Measurements from ENCODE around the gene EPHB1. TPM values are rescaled to one million over a fixed set of nuclear protein-coding genes. Genes with fewer than 3 reads are reported as not detected.

The EPHB1 gene
- total RNA-seq, 2 experiments from 2014 or later: 0.32 TPM; not detected in 1

DNA sequence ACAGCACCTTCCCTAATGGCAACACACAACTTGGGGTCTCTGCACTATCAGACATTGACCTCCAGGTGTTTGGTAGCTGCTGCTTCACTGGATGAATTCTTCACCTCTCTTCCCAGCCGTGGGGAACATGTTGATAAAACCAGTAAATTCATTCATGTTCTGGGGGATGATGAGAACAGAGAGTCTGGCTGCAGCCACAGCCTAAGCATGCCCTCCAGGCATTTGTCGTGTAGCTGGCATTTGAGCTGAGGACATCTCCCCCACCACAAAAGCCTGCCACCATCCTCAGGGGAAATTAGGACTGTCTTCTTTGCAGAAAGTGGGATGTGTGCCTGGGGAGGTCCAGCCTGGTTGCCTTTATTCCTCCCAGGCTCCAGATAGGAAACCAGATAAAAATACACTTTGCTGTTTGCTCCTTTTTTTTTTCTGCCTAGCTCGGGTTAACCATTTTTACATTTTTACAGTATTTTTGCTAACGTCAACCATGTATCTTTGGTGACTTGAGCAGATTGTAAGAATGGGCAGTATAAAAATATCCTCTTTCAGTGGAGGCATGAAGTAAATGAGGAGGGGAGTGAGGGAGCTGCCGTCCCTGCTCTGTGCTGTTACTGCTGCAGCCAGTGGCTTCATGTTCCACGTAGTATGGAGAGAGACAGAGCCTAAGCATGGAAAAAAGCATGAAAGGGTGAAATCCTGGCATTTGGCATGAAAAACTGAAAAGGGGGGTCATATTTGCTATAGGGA, 444.0 kb downstream of the EPHB1 start:
- CTCF ChIA-PET: interaction anchor here (0.8 kb wide), 1 partner anchor 924 kb away, joined by 3 read pairs; no protein-coding TSS in a partner anchor
- Mint-ChIP-seq H3K9me3 (peaks cover 5% of the 10 kb centered on the region), H3K27me3 (ENCODE audit: low read depth) (peaks cover 3% of the 10 kb centered on the region), H3K4me3 (no peak overlapping the region), H3K27ac (no peak overlapping the region), H3K4me1 (ENCODE audit: low read depth) (no peaks in the 10 kb centered on the region), H3K36me3 (ENCODE audit: low read depth) (no peaks in the 10 kb centered on the region)
- DNase-seq: no peak
- intact Hi-C loops (cut with micrococcal nuclease): no loop called here

DNA sequence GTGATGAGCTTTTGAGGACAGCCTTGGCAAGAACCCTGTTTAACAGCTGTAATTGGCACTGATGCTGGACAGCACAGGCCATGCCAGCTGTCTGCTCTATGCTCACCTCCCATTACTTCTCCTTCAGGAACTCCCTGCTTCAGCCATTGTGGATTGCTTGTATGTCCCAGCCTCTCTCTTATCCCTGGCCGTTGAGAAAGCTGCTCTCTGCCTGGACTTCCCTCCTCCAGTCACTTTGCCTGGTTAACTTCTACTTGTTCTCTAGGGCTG, 444.5 kb downstream of the EPHB1 start:
- H3K4me1 Mint-ChIP-seq (ENCODE audit: low read depth): no peaks in the 10 kb centered on the region
- intact Hi-C loops (cut with micrococcal nuclease): no loop called here
- DNase-seq: no peak
- peaks cover 3% of the 10 kb centered on the region for H3K27me3 Mint-ChIP-seq (ENCODE audit: low read depth)
- CTCF ChIA-PET: interaction anchor here (0.8 kb wide), 1 partner anchor 925 kb away, joined by 3 read pairs; no protein-coding TSS in a partner anchor
- H3K27ac Mint-ChIP-seq: no peak overlapping the region
- H3K9me3 Mint-ChIP-seq: no peaks in the 10 kb centered on the region
- no peaks in the 10 kb centered on the region for H3K36me3 Mint-ChIP-seq (ENCODE audit: low read depth)
- H3K4me3 Mint-ChIP-seq: no peak overlapping the region

DNA sequence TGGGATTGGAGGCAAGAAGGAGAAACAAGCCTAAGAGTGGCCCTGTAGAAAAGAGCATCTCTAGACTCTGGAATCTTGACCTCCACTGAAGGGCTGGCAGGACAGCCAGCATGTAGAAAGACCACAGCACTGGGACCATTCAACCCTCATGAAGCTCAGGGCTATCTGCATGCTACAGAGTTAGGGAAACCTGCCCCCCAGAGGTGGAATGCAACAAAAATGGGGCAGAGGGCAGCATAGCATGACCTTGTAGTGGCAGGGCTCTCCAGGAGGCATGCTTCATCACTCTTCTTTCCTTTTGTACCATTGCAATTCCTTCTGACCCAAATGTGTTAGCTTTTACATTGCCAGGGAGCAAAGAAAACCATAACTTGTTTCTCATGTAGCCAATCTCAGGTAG, 445.4 kb downstream of the EPHB1 start:
- H3K4me1 Mint-ChIP-seq (ENCODE audit: low read depth): no peaks in the 10 kb centered on the region
- no peaks in the 10 kb centered on the region for H3K9me3 Mint-ChIP-seq
- H3K36me3 Mint-ChIP-seq (ENCODE audit: low read depth): no peaks in the 10 kb centered on the region
- H3K4me3 Mint-ChIP-seq: no peak overlapping the region
- CTCF ChIA-PET: no interaction called here
- H3K27me3 Mint-ChIP-seq (ENCODE audit: low read depth): peaks cover 3% of the 10 kb centered on the region
- intact Hi-C loops (cut with micrococcal nuclease): loop anchor here (1.0 kb wide), 1 partner anchor 445 kb away; the partner anchor contains the start of gene EPHB1
- no peak for DNase-seq
- no peak overlapping the region for H3K27ac Mint-ChIP-seq

DNA sequence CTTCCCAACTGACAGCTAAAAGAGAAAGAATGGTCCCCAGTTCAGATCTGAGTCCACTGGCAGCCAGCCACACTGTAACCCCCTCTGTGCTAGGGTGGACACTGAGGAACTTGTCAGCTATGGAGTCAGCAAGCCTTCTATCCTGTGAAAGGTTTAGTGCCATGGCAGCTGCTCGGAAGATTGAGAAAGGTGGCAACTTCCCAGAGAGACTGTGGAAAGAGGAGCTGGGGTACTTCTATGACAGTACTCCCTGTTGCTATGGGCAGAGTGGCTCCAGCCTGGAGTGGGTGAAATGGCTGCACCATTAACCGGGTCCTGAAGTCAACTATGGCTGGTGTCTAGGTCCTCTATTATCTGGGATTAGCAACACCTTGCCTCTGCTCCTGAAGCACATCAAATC, 447.2 kb downstream of the EPHB1 start:
- DNase-seq: no peak
- H3K9me3 Mint-ChIP-seq: no peaks in the 10 kb centered on the region
- no peak overlapping the region for H3K4me3 Mint-ChIP-seq
- intact Hi-C loops (cut with micrococcal nuclease): no loop called here
- CTCF ChIA-PET: no interaction called here
- H3K36me3 Mint-ChIP-seq (ENCODE audit: low read depth): no peaks in the 10 kb centered on the region
- H3K27me3 Mint-ChIP-seq (ENCODE audit: low read depth): peaks cover 3% of the 10 kb centered on the region
- H3K4me1 Mint-ChIP-seq (ENCODE audit: low read depth): no peaks in the 10 kb centered on the region
- no peak overlapping the region for H3K27ac Mint-ChIP-seq

DNA sequence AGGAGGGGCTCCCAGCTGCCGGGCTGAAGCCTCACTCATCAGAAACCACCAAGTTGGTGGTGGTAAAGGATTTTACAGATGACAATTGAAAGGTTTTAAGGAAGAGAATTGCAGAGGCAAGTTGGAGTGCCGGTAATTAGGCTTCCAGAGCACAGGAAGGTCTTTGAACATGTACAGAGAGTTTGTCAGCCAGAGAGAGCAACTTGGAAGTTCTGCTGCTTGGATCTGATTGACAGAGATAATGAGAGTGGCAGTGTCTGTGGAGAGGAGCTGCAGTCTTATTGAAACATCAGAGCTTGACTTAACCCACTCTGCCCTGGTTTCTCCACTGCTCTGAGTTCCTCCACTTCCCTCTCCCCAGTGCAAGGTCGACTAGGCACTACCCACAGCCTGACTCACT, 448.6 kb downstream of the EPHB1 start:
- no peak for DNase-seq
- H3K27me3 Mint-ChIP-seq (ENCODE audit: low read depth): peaks cover under 1% of the 10 kb centered on the region
- no peak overlapping the region for H3K27ac Mint-ChIP-seq
- intact Hi-C loops (cut with micrococcal nuclease): no loop called here
- CTCF ChIA-PET: no interaction called here
- no peaks in the 10 kb centered on the region for H3K36me3 Mint-ChIP-seq (ENCODE audit: low read depth)
- no peaks in the 10 kb centered on the region for H3K9me3 Mint-ChIP-seq
- no peaks in the 10 kb centered on the region for H3K4me1 Mint-ChIP-seq (ENCODE audit: low read depth)
- no peak overlapping the region for H3K4me3 Mint-ChIP-seq

GRCh38 chr3:135246027-135246426, 451.0 kb downstream of the EPHB1 start:
- no peak for DNase-seq
- H3K27me3 Mint-ChIP-seq (ENCODE audit: low read depth): no peaks in the 10 kb centered on the region
- H3K4me1 Mint-ChIP-seq (ENCODE audit: low read depth): no peaks in the 10 kb centered on the region
- no peaks in the 10 kb centered on the region for H3K36me3 Mint-ChIP-seq (ENCODE audit: low read depth)
- CTCF ChIA-PET: interaction anchor here (0.6 kb wide), 2 partner anchors 258 to 595 kb away, joined by 3 to 4 read pairs; partner anchors contain the start of gene KY
- H3K9me3 Mint-ChIP-seq: no peaks in the 10 kb centered on the region
- H3K27ac Mint-ChIP-seq: no peak overlapping the region
- intact Hi-C loops (cut with micrococcal nuclease): no loop called here
- no peak overlapping the region for H3K4me3 Mint-ChIP-seq

DNA sequence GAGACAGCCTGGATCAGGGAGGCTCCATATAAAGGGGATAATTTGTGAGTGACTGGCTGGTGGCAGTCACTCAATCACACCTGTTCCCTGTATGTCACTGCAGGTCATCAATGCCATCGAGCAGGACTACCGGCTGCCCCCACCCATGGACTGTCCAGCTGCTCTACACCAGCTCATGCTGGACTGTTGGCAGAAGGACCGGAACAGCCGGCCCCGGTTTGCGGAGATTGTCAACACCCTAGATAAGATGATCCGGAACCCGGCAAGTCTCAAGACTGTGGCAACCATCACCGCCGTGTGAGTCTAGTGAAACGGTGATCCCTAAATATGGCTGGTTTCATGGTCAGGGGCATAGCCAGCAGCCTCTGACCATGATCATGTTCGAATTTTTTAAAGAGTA, 453.2 kb downstream of the EPHB1 start:
- intact Hi-C loops (cut with micrococcal nuclease): no loop called here
- DNase-seq: no peak
- Mint-ChIP-seq H3K4me3 (no peak overlapping the region), H3K27ac (no peak overlapping the region), H3K9me3 (no peaks in the 10 kb centered on the region), H3K36me3 (ENCODE audit: low read depth) (no peaks in the 10 kb centered on the region), H3K27me3 (ENCODE audit: low read depth) (no peaks in the 10 kb centered on the region), H3K4me1 (ENCODE audit: low read depth) (no peaks in the 10 kb centered on the region)
- CTCF ChIA-PET: no interaction called here

DNA sequence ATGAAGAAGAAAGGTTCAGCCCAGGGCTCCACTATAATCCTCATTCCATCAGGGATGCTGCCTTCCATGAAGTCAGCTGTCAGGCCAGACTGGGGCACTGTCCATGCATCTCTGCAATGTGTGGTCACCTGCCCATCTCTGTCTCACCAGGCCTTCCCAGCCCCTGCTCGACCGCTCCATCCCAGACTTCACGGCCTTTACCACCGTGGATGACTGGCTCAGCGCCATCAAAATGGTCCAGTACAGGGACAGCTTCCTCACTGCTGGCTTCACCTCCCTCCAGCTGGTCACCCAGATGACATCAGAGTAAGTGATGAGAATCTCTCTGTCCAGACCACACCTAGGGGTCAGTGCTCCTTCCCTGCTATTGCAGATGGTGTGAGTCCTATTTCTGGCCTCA, 454.1 kb downstream of the EPHB1 start:
- Mint-ChIP-seq H3K36me3 (ENCODE audit: low read depth) (no peaks in the 10 kb centered on the region), H3K27ac (no peak overlapping the region), H3K9me3 (no peaks in the 10 kb centered on the region), H3K4me1 (ENCODE audit: low read depth) (no peaks in the 10 kb centered on the region), H3K4me3 (no peak overlapping the region), H3K27me3 (ENCODE audit: low read depth) (no peaks in the 10 kb centered on the region)
- no peak for DNase-seq
- intact Hi-C loops (cut with micrococcal nuclease): no loop called here
- CTCF ChIA-PET: no interaction called here

GRCh38 chr3:135258916-135259315, 463.9 kb downstream of the EPHB1 start:
- CTCF ChIA-PET: no interaction called here
- Mint-ChIP-seq H3K36me3 (ENCODE audit: low read depth) (no peaks in the 10 kb centered on the region), H3K27ac (no peak overlapping the region), H3K4me1 (ENCODE audit: low read depth) (no peaks in the 10 kb centered on the region), H3K9me3 (peaks cover 3% of the 10 kb centered on the region), H3K4me3 (no peak overlapping the region), H3K27me3 (ENCODE audit: low read depth) (peaks cover 5% of the 10 kb centered on the region)
- DNase-seq: no peak
- intact Hi-C loops (cut with micrococcal nuclease): no loop called here

- no peaks in the 10 kb centered on the region for H3K4me1 Mint-ChIP-seq (ENCODE audit: low read depth)
- peaks cover 5% of the 10 kb centered on the region for H3K27me3 Mint-ChIP-seq (ENCODE audit: low read depth)
- peaks cover 3% of the 10 kb centered on the region for H3K9me3 Mint-ChIP-seq
- H3K4me3 Mint-ChIP-seq: no peak overlapping the region
- intact Hi-C loops (cut with micrococcal nuclease): no loop called here
- no peak overlapping the region for H3K27ac Mint-ChIP-seq
- DNase-seq: no peak
- no peaks in the 10 kb centered on the region for H3K36me3 Mint-ChIP-seq (ENCODE audit: low read depth)
- CTCF ChIA-PET: no interaction called here
Observed at GRCh38 chr3:135260025-135260424, 465.0 kb downstream of the EPHB1 start.

- H3K9me3 Mint-ChIP-seq: no peaks in the 10 kb centered on the region
- DNase-seq: no peak
- CTCF ChIA-PET: no interaction called here
- intact Hi-C loops (cut with micrococcal nuclease): no loop called here
- H3K27me3 Mint-ChIP-seq (ENCODE audit: low read depth): peaks cover 5% of the 10 kb centered on the region
- no peaks in the 10 kb centered on the region for H3K36me3 Mint-ChIP-seq (ENCODE audit: low read depth)
- H3K4me3 Mint-ChIP-seq: no peak overlapping the region
- no peaks in the 10 kb centered on the region for H3K4me1 Mint-ChIP-seq (ENCODE audit: low read depth)
- no peak overlapping the region for H3K27ac Mint-ChIP-seq
Observed at GRCh38 chr3:135261214-135261775, 466.2 kb downstream of the EPHB1 start.

- no peak overlapping the region for H3K27ac Mint-ChIP-seq
- H3K4me1 Mint-ChIP-seq (ENCODE audit: low read depth): no peaks in the 10 kb centered on the region
- CTCF ChIA-PET: no interaction called here
- DNase-seq: no peak
- H3K36me3 Mint-ChIP-seq (ENCODE audit: low read depth): no peaks in the 10 kb centered on the region
- H3K27me3 Mint-ChIP-seq (ENCODE audit: low read depth): peaks cover 5% of the 10 kb centered on the region
- H3K4me3 Mint-ChIP-seq: no peak overlapping the region
- no peaks in the 10 kb centered on the region for H3K9me3 Mint-ChIP-seq
- intact Hi-C loops (cut with micrococcal nuclease): no loop called here
Observed at GRCh38 chr3:135261916-135262315, 466.9 kb downstream of the EPHB1 start.

GRCh38 chr3:135262441-135262840, 467.4 kb downstream of the EPHB1 start:
- intact Hi-C loops (cut with micrococcal nuclease): no loop called here
- no peaks in the 10 kb centered on the region for H3K4me1 Mint-ChIP-seq (ENCODE audit: low read depth)
- H3K27me3 Mint-ChIP-seq (ENCODE audit: low read depth): peaks cover 5% of the 10 kb centered on the region
- CTCF ChIA-PET: no interaction called here
- H3K27ac Mint-ChIP-seq: no peak overlapping the region
- H3K9me3 Mint-ChIP-seq: no peaks in the 10 kb centered on the region
- no peak overlapping the region for H3K4me3 Mint-ChIP-seq
- no peaks in the 10 kb centered on the region for H3K36me3 Mint-ChIP-seq (ENCODE audit: low read depth)
- no peak for DNase-seq

Measured in activated naive CD4-positive, alpha-beta T cell treated with anti-CD3 and anti-CD28 coated beads for 36 hours (primary cell).